Hematopoietic multipotent progenitor cell (in vitro differentiated cells): ENCODE data around the gene FALEC. TPM values are rescaled to one million over a fixed set of nuclear protein-coding genes. Genes with fewer than 3 reads are reported as not detected.
A peak's percentile ranks its signal among the peaks of the same experiment; 100 is the strongest.

Source experiments
- DNase-seq, 3 donors: peaks; one replicate each; pipeline ENCODE4 v3.0.0-alpha.2; 2011 to 2015; ENCODE audit warnings: low read depth in 2 of 3, low spot score in 2 of 3
- total RNA-seq: library from RNA; depleted of rRNA; stranded (reverse); fragments of >200 nt; gene quantifications from one replicate; pipeline ENCODE4 v1.2.3, GENCODE V29; 2012

Gene FALEC
- total RNA-seq, 1 donor, result 0.27 TPM

DNA sequence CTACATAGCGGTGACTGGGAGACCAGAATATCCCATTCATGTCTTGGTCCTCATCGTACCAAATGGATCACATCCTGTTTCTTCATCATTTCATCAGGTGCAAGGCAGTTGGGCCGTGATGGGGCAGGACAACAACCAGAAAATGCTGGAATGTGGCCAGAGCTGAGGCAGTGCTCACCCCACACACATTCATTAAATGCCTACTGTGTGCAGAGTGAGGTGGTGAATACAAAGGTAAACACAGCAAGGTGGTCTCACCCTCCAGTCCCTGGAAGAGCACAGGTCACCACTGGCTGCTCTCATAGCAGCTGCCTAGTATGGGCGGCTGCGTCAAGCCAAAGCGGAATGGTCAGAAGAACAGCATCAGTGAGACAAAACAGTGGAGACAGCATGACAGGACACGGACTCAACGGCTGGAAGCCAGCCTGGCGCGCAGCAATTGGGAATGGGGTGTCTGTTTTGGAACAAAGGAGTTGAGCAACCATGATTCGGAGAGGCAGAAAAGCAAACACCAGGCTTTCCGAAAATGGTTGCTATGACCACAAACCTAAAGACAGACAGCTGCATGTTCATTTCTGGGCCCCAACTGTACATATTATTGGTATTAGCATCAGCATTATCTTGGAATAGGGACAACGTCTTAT is 28.1 kb downstream of the FALEC start:
- DNase-seq, result no peak

DNA sequence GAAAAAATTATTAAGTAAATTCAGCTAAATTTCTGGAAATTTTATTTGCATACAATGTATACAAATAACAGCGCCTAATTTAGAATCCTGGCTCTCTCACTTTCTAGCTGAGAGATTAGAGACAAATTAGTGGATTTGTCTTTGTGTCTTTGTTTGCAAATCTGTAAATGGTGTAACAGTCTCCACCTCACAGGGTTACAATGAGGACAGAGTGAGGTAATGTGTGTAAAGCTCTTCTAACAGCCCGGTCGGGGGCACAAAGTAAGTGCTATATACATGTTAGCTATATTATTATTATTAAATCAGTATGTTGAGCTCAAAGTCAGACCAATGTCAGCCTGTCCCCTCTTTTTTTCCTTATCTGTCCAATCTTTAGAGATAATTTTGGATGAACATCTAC is 28.7 kb downstream of the FALEC start:
- no peak for DNase-seq

DNA sequence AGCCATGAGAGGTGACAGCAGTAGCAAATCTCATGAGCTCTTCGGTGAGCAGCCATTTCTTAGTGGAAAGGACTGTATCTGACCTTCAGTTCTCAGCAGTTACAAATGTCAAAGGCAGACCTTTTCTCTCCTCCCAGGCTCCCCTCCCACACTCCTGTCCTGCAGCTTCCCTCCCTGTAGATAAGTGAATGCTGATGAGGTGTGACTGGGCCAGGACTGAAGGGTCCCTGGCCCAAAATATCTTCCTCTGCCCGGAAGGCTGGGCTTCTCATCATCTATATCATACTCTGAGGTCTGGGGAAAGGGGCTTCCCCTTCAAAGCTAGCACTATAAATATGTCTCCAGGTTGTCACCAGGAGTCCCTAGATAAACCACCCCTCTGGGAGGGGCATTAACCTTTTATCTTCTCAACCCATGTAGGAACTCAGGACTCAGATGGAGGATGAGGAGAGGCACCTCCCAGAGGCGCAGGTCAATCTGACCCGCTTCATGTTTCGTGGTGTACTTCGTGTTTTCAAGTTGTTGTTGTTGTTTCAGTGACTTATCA is 30.0 kb downstream of the FALEC start:
- no peak for DNase-seq

DNA sequence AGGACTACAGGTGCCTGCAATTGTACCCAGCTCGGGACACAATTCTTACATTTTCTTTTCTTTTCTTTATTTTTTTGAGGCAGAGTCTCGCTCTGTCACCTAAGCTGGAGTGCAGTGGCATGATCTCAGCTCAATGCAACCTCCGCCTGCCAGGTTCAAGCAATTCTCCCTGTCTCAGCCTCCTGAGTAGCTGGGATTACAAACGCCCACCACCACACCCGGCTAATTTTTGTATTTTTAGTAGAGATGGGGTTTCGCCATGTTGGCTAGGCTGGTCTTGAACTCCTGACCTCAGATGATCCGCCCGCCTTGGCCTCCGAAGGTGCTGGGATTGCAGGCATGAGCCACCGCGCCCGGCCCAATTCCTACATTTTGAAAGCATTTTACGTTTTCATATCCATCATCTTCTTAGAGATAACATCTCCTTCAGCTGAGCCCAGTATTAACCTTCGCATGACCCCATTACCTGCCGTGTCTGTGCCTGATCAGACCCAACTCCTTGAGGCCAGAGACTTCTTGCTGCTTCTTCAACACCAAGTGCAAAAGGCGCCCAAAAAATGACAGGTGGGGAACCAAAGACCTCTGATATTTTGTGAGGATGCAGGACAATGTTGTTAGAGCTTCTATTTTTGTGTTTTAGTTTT is 30.9 kb downstream of the FALEC start:
- no peak for DNase-seq

DNA sequence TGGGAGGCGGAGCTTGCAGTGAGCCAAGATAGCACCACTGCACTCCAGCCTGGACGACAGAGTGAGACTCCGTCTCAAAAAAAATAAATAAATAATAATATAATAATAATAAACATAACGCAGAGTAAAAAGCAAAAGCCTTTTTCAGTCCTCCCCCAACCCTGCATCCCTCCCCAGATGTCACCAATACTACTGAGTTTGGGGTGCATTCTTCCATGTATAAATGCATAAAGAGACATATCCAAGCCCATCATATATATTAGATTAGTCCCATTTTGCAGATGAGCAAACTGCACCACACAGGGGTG is 32.7 kb downstream of the FALEC start:
- DNase-seq, result no peak

DNA sequence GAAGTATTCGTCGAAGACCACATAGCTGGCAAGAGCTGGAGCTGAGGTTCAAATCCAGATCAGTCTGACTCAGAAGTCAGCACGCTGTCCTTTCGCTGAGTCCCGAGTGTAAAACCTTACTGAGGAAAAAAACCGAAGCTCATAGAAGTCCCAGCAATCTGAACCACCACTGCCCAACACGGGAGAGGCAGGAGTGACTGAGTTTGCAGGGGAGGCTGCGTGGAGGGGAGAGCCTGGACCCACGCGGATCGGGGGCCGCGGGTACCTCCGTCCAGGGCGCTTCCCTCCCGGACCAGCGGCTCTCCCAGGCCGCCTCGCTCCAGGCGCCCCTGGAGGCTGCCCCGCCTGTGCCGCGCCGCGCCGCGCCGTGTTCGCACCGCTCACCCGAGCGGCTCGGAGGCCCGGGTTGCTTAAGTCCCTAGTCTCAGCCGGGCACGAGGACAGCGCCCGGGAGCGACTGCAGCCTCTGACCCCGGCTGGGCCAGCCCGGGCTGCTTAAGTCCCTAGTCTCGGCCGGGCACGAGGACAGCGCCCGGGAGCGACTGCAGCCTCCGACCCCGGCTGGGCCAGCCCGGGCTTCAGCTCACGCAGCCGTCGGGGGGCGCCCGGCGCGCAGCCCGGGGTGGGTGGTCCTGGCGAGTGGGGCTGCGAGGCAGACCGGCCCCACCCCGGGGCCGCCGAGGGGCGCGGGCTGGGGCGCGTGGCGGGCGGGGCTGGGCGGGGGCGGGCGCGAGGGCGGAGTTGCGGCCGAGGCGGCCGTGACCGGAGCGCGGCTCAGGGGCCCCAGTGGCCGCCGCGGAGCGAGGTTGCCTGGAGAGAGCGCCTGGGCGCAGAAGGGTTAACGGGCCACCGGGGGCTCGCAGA is 33.3 kb downstream of the FALEC start, which contains the start of gene ADAMTSL4:
Gene ADAMTSL4 (plus strand): TSS at position 777 of the 864 bp plus-strand sequence. CDS start 2,881 bp downstream, outside the sequence.
- DNase-seq, result peak in 2 of 3 donors; percentile 46 to 48

DNA sequence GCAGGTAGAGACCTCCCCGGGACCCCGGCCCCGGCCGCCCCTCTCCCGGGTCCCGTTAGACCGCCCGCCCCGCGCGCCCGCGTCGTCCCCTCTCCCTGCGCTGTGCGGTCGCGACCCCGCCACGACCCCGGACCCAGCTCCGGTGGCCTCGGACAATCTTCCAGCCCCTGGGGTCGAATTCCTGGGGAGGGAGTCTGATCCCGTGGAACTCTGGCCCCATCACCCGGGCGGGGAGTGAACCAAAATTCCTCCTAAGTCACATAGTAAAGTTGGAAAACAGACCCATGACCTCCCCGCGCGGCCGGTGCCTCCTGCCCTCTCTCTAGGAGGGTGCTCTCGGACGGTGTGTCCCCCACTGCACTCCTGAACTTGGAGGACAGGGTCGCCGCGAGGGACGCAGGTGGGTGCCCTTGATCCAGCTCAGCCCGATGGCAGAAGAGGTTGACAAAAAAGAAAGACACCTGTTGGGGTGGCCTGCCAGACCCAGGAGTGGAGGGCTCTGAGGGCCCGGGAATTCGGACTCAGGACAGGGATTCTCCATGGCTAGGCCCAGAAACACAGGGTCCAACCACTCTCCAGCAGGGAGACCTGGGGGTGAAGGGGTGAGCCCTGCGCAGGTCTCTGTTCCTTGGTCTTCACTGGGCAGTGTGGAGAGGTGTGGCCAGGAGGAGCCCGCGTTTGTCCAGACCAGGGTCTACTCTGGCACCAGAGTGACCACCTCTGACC is 34.1 kb downstream of the FALEC start:
- no peak for DNase-seq

DNA sequence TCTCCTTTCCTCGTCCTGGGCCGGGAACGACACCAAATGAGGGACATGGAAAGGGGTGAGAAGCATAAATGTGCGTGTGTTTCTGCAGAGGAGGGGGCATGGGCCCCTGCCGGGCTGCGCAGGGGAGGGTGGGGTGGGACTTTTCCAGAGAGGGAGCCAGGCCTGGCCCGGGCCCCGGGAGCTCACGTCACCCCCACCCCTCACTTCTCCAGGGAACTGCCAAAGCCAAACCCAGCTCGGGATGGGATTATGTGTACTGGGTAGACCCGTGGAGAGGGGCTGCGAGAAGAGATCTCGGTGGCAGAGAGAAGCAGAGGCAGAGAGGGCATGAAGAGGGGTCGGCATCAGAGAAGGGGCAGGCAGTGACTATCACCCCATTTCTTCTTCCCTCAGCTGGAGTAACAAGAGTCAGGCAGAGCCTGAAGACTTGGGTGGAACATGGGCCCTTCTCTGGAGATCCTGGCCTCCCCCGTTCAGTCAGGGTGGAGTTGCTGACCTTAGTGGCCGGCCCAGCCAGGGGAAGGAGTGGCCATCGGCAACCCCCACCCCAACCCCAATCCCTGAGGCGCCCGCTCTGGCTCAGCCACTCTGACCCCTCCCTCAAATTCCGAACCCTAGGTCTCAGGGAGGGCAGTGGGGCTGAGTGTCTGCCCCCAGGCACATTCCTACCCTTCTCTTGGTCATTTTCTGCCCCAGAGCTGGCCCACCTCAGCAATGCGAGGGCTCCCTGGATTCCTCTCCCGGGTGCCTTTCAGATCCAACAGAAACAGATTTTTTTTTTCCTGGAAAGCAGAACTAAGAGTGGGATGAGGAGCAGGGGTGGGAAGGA is 34.9 kb downstream of the FALEC start:
- no peak for DNase-seq

DNA sequence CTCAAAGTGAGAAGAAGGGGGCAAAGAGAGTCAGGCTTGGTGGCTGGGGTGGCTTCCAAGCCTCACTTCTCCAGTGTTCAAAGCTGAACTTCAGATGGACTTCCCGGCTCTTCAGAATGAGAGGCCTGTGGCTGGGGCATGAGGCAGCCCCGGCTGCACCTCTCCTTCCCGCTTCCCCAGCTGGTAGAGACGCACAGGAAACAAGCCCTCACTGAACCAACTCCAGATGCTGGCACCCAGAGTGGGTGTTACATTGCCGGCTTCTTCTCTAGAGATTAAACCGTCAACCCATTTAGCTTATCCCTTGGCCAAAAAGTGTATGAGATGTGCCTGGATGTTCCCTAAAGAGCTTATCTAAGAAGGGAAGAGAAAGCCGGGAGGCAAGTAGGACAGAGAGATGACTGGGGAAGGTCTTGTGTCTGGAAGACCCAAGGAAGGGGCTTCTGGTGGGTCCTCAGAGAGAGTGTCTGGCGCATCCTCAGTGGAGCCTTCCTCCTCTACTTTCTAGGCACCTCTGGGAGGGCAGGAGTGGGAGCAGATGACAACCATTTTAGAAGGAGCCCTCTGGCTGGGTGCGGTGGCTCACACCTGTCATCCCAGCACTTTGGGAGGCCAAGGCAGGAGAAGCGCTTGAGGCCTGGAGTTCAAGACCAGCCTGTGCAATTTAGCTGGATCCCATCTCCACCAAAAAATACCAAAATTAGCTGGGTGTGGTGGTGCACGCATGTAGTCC is 35.7 kb downstream of the FALEC start:
- peak in 1 of 3 donors; percentile 46 for DNase-seq

DNA sequence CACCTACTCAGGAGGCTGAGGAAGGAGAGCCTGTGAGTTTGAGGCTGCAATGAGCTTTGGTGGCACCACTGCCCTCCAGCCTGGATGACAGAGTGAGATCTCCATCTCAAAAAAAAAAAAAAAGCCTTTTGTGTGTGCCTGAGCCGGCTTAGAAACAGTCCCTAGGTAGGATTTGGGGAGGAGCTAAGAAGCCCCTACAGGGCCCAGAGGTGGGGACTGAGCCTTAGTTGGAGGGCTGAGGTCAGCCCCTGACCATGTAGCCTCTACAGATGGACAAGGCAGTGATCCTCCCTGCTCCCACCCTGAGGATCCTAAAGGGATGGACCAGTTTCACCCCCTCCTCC is 36.2 kb downstream of the FALEC start:
- DNase-seq, result no peak

DNA sequence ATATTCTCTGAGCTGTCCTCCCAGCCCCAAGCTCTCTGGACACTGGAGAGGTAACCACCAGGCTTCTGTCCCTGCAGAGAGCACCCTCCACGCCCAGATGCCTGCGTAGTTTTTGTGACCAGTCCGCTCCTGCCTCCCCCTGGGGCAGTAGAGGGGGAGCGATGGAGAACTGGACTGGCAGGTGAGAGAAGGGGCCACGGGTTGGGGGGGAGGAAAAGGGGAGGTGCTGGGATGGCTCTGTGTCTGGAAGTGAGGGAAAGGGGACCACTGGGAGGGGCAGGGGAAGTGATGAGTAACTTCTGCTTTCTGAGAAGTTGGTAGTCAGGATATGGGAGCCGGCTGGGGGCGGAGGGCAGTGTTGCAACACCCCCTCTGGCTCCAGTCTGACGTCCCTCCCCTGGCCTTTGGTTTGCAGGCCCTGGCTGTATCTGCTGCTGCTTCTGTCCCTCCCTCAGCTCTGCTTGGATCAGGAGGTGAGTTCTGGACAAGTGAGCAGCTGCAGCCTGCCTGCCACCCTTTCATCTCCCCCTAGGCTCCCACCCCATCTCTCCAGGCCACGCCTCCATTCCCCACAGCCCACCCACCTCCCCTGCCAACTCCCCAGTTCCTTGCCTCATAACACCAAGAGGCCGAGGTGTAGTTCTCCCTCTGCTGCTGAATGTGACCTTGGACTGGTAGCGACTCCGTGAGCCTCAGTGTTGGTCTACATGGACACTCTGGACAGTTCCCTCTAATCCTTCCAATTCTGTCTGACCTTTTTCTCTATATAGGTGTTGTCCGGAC is 36.8 kb downstream of the FALEC start:
- peak in 2 of 3 donors; percentile 87 to 88 for DNase-seq

DNA sequence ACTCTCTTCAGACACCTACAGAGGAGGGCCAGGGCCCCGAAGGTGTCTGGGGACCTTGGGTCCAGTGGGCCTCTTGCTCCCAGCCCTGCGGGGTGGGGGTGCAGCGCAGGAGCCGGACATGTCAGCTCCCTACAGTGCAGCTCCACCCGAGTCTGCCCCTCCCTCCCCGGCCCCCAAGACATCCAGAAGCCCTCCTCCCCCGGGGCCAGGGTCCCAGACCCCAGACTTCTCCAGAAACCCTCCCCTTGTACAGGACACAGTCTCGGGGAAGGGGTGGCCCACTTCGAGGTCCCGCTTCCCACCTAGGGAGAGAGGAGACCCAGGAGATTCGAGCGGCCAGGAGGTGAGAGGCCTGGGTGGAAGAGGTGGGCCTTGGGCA is 37.3 kb downstream of the FALEC start:
- no peak for DNase-seq

DNA sequence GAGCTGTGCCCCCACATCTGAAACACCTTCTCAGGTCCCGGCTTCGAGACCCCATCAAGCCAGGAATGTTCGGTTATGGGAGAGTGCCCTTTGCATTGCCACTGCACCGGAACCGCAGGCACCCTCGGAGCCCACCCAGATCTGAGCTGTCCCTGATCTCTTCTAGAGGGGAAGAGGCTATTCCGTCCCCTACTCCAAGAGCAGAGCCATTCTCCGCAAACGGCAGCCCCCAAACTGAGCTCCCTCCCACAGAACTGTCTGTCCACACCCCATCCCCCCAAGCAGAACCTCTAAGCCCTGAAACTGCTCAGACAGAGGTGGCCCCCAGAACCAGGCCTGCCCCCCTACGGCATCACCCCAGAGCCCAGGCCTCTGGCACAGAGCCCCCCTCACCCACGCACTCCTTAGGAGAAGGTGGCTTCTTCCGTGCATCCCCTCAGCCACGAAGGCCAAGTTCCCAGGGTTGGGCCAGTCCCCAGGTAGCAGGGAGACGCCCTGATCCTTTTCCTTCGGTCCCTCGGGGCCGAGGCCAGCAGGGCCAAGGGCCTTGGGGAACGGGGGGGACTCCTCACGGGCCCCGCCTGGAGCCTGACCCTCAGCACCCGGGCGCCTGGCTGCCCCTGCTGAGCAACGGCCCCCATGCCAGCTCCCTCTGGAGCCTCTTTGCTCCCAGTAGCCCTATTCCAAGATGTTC is 38.0 kb downstream of the FALEC start:
- no peak for DNase-seq

DNA sequence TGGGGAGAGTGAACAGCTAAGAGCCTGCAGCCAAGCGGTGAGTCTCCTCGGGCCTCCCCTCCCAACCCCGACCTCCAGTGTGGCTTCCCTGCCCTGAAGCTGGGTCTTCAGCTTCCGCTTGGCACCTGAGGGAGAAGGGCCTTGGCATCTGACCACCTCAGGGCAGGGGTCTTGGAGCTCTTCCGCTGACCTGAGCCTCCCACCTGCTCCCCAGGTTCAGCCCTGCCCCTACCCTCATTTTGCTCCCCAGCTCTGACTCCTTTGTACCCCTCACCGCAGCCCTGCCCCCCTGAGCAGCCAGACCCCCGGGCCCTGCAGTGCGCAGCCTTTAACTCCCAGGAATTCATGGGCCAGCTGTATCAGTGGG is 38.5 kb downstream of the FALEC start:
- DNase-seq, result no peak

DNA sequence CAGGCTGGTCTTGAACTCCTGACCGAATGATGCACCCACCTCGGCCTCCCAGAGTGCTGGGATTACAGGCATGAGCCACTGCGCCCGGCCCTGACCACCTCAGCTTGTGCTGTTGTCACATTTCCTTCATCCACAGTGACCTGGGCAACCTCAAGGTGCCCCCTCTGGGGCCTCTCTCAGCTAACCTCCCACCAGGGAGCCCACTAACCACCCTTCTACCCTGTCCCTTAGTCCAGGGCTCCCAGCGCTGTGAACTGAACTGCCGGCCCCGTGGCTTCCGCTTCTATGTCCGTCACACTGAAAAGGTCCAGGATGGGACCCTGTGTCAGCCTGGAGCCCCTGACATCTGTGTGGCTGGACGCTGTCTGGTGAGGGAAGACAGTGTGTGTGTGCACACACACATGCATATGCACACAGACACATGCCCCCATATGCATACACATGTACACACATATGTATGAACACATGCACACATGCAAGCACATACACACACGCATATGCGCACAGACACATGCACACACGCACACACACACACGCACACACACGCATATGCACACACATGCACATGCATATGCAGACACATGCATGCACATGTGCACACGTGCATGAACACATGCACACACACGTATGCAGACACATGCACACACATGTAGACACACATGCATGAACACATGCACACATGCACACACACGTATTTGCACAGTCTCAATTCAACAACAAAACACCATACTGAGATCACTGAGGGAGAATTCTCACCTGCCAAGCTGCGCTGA is 39.8 kb downstream of the FALEC start:
- DNase-seq, result no peak

DNA sequence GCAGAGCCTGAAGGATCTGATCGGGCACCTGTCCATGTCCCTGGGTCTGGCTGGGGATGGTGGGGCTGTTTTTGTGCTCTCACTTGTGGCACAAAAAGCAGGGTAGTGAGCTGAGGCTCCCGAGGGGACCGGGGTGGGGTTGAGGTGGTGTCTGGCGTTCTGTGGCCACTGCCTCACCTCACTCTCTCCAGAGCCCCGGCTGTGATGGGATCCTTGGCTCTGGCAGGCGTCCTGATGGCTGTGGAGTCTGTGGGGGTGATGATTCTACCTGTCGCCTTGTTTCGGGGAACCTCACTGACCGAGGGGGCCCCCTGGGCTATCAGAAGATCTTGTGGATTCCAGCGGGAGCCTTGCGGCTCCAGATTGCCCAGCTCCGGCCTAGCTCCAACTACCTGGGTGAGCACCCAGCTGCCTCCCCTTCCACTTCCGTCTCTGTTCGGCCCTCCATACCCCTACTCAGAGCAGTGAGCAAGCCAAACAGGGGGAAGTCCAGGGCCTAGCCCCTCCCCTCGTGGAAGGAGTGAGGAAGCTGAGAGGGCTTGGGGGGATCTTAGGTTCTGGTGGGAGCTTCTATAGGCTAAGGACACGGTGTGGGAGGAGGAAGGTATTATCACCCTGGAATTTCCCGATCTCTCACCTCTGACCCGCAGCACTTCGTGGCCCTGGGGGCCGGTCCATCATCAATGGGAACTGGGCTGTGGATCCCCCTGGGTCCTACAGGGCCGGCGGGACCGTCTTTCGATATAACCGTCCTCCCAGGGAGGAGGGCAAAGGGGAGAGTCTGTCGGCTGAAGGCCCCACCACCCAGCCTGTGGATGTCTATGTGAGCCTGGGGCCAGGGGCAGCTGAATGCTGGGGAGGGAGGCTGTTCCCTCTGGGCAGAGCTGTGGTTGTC is 40.7 kb downstream of the FALEC start:
- DNase-seq, result no peak
